Heart right ventricle (tissue), 16 donors: ENCODE results near the gene C1S. TPM values are rescaled to one million over a fixed set of nuclear protein-coding genes. Genes with fewer than 3 reads are reported as not detected.

Source experiments
- ATAC-seq, 8 donors: fragments of 200-7000 bp; cut with Tn5 transposase; one replicate each; pipeline ENCODE4 v1.9.1; 2020; ENCODE audit warnings: mild to moderate bottlenecking in 8 of 8, moderate library complexity in 8 of 8, moderate number of reproducible peaks in 1 of 8
- DNase-seq, 2 donors: peaks; one replicate each; pipeline ENCODE4 v3.0.0-alpha.2; 2020
- H3K27ac ChIP-seq, 10 donors: fragments of 200-600 bp; sonication (generic) in 2 of 10; one replicate each; pipeline versions ENCODE4 v1.5.0 to v1.8.0; 2020 to 2022; ENCODE audit warnings: mild to moderate bottlenecking in 3 of 10
- H3K27me3 ChIP-seq, 7 donors: fragments of 200-600 bp; one replicate each; pipeline ENCODE4 v1.8.0; 2021 to 2022; ENCODE audit warnings: mild to moderate bottlenecking in 2 of 7
- H3K36me3 ChIP-seq, 9 donors: fragments of 200-600 bp; sonication (generic) in 1 of 9; one replicate each; pipeline versions ENCODE4 v1.5.0 to v1.8.0; 2020 to 2022; ENCODE audit warnings: mild to moderate bottlenecking in 2 of 9
- H3K4me1 ChIP-seq, 9 donors: fragments of 200-600 bp; sonication (generic) in 1 of 9; one replicate each; pipeline versions ENCODE4 v1.5.0 to v1.8.0; 2020 to 2022; ENCODE audit warnings: mild to moderate bottlenecking in 4 of 9
- H3K4me3 ChIP-seq, 10 donors: fragments of 200-600 bp; sonication (generic) in 2 of 10; one replicate each; pipeline versions ENCODE4 v1.5.0 to v1.8.0; 2020 to 2022; ENCODE audit warnings: mild to moderate bottlenecking in 7 of 10, moderate library complexity in 2 of 10
- H3K9me3 ChIP-seq, 11 donors: fragments of 200-600 bp in 10 of 11; sonication (generic) in 2 of 11; one replicate each; pipeline versions ENCODE4 v1.5.0 to v1.8.0; 2013 to 2022; ENCODE audit warnings: mild to moderate bottlenecking in 2 of 11, control low read depth in 1 of 11, moderate library complexity in 1 of 11
- CTCF ChIP-seq, 9 donors: fragments of 200-600 bp; sonication (generic) in 2 of 9; IDR thresholded peaks; one replicate each; pipeline versions ENCODE4 v1.5.0 to v1.8.0; 2021 to 2022; ENCODE audit warnings: antibody characterized with exemption in 9 of 9, mild to moderate bottlenecking in 5 of 9, moderate library complexity in 1 of 9
- WGBS, 2 donors: extraction: QIAGEN DNeasy Blood & Tissue Kit; methylation state at CpG; one replicate each; pipeline ENCODE4 v1.1.7; 2013; ENCODE audit warnings: inconsistent platforms in 1 of 2; 5-methylcytosine and 5-hydroxymethylcytosine counted together
- intact Hi-C, 10 donors: fragments of 100-400 bp; cut with DNase I; formaldehyde crosslinking; loops; one replicate each; pipeline versions ENCODE4 v1.11.1 to v1.14.2; 2022
- polyA plus RNA-seq, 2 donors: library from polyadenylated mRNA; stranded (reverse); fragments of 200-250 nt; gene quantifications; one replicate each; pipeline ENCODE4 v1.2.3, GENCODE V29; 2013
- total RNA-seq, 10 donors: library from RNA; stranded (reverse); fragmentation: NEBNext Ultra II Directional in 3 of 10; extraction: Animal tissue kit (Norgen Biotek cat#: 25700) in 3 of 10; gene quantifications; one replicate each; pipeline versions ENCODE4 v1.2.1 to v1.2.4, GENCODE V29; 2021 to 2023
- donor health status: Arrhythmogenic right ventricular cardiomyopathy.
- donor health status: ischemic (EF 13 %, LVEDD 7.1; RV severe dilation, severe dysfunction).
- donor health status: healthy with polysubstance abuse.
- donor health status: DM: no; HTN: yes; CAD: no.
- donor health status: DM: no; HTN: no; CAD: no.
- donor health status: ischemic (EF 25% LVEDD 6.9; RV normal size, moderate dysfunction).
- donor health status: ischemic (EF 25% LVEDD 5.7; RV mildly dilated, moderate dysfunction).
- donor health status: healthy.
- donor health status: DM: yes; HTN: yes; CAD: no.
- donor health status: Ischemic cardiomyopathy.
- donor health status: ischemic (EF 35%, LVEDD 5.7; RV mildly dilated, moderate dysfunction).
- donor health status: nonischemic (EF 11% LVEDD 7.7; RV severe dilation, severe dysfunction).
- donor health status: DM: yes; HTN: yes; CAD: no.
- donor health status: PGD.
- donor health status: ischemic (EF 29% LVEDD 5.4; RV normal size, mild dysfunction).
- donor health status: nonischemic (EF 23%, LVEDD 6.1; RV moderate dilation, normal function).

Gene C1S
- total and polyA plus RNA-seq, 12 donors, result 25.1 to 151 (median 53.5) TPM

GRCh38 chr12:7091171-7091570 is 30.7 kb downstream of the C1S start:
- intact Hi-C loops, result loop anchor here in 6 of 10 donors (5.0 to 10.0 kb wide), 6 partner anchors 124 to 169 kb away; partner anchors contain the start of genes C12orf57 (in 3 of the 6) and RNU7-1 (in 3 of the 6)

GRCh38 chr12:7091660-7092228 is 31.2 kb downstream of the C1S start:
- H3K27me3 ChIP-seq, result no peaks in the 10 kb centered on the region
- H3K4me3 ChIP-seq, result peak overlapping the region; percentile 9 to 67 (median 58)
- peaks cover 0 to 26% (median 16%) of the 10 kb centered on the region in 9 donors for H3K4me1 ChIP-seq
- no peak for TF ChIP-seq CTCF (IDR thresholded peaks at IDR 0.05)
- H3K27ac ChIP-seq, result peak overlapping the region; percentile 46 to 84 (median 79)
- peaks cover 0 to 37% (median 0%) of the 10 kb centered on the region in 9 donors for H3K36me3 ChIP-seq
- intact Hi-C loops, result loop anchor here in 8 of 10 donors (1.0 to 10.0 kb wide), 9 partner anchors 23 to 169 kb away; partner anchors contain the start of genes C1S (in 8 of the 8), C12orf57 (in 3 of the 8) and RNU7-1 (in 3 of the 8)
- DNase-seq (peak; percentile 50 to 51), ATAC-seq (peak; percentile 42 to 83 (median 76))
- H3K9me3 ChIP-seq, result no peaks in the 10 kb centered on the region
- 31 to 40% methylated on average over 10 of the region's 10 CpGs for WGBS, 2 donors

More at GRCh38 chr12:7091171-7091570, 30.7 kb downstream of the C1S start:
- DNase-seq (no peak), ATAC-seq (peak in 1 of 8 donors; percentile 2)
- TF ChIP-seq CTCF (IDR thresholded peaks at IDR 0.05), result no peak
- H3K27ac ChIP-seq, result peak overlapping the region; percentile 46 to 84 (median 79)
- WGBS, 2 donors, result 84 to 87% methylated on average over 7 of the region's 7 CpGs
- H3K36me3 ChIP-seq, result peaks cover 0 to 38% (median 0%) of the 10 kb centered on the region in 9 donors
- H3K4me3 ChIP-seq, result peak overlapping the region in 9 of 10 donors; percentile 37 to 67 (median 59)
- no peaks in the 10 kb centered on the region for H3K9me3 ChIP-seq
- H3K27me3 ChIP-seq, result no peaks in the 10 kb centered on the region
- H3K4me1 ChIP-seq, result peaks cover 0 to 26% (median 16%) of the 10 kb centered on the region in 9 donors

- TF ChIP-seq CTCF (IDR thresholded peaks at IDR 0.05), result peak; percentile 83 to 94 (median 91)
- peak; percentile 74 to 88 (median 84) for ATAC-seq
- Histone ChIP-seq H3K4me1 (peaks cover 0 to 26% (median 16%) of the 10 kb centered on the region in 9 donors), H3K4me3 (peak within 1 kb of the TSS; percentile 9 to 67 (median 58)), H3K9me3 (no peaks in the 10 kb centered on the region), H3K27ac (peak within 1 kb of the TSS; percentile 46 to 84 (median 79)), H3K27me3 (no peaks in the 10 kb centered on the region), H3K36me3 (peaks cover 0 to 35% (median 0%) of the 10 kb centered on the region in 9 donors)
- 15 to 24% methylated on average over 16 of the region's 16 CpGs for WGBS, 2 donors
- intact Hi-C loops, result loop anchor here in 8 of 10 donors (1.0 to 10.0 kb wide), 9 partner anchors 24 to 170 kb away; partner anchors contain the start of genes C1S (in 8 of the 8), C12orf57 (in 3 of the 8) and RNU7-1 (in 3 of the 8)
- DNase-seq, result peak; percentile 66 to 77
Measured at GRCh38 chr12:7092229-7092985, 31.9 kb downstream of the C1S start, which contains the start of gene C1R. Gene C1R, minus strand, starts transcription at chr12:7092445. Its CDS starts 57 bp downstream, at chr12:7092388.

- H3K9me3 ChIP-seq, result no peaks in the 10 kb centered on the region
- DNase-seq (no peak), ATAC-seq (no peak)
- TF ChIP-seq CTCF (IDR thresholded peaks at IDR 0.05), result no peak
- H3K27me3 ChIP-seq, result no peaks in the 10 kb centered on the region
- peak overlapping the region in 8 of 10 donors; percentile 71 to 84 (median 80) for H3K27ac ChIP-seq
- WGBS, 2 donors, result 77 to 86% methylated on average over 8 of the region's 8 CpGs
- peaks cover 0 to 26% (median 16%) of the 10 kb centered on the region in 9 donors for H3K4me1 ChIP-seq
- H3K36me3 ChIP-seq, result peaks cover 0 to 35% (median 0%) of the 10 kb centered on the region in 9 donors
- intact Hi-C loops, result loop anchor here in 8 of 10 donors (1.0 to 10.0 kb wide), 9 partner anchors 24 to 171 kb away; partner anchors contain the start of genes C1S (in 8 of the 8), C12orf57 (in 3 of the 8) and RNU7-1 (in 3 of the 8)
- H3K4me3 ChIP-seq, result no peak overlapping the region
Measured at GRCh38 chr12:7092986-7093460, 32.5 kb downstream of the C1S start.
